ENCODE results near the gene PRL.

PRL gene

DNA sequence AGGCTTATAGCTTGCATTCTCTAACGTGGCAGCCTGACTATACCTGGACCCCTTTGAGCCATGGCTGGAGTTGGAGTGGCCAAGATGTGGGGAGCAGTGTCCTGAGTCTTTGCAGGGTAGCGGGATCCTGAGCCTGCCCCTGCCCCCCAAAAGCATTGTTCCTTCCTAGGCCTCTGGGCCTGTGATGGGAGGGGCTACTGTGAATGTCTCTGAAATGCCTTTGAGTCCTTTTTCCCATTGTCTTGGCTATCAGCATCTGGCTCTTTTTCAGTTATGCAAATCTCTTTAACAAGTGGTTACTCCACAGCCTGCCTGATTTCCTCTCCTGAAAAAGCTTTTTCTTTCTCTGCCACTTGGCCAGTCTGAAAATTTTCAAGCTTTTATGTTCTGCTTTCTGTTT lies 17.0 kb upstream of the PRL start:
- H3K36me3 ChIP-seq (ENCODE audit: insufficient read depth, low read length), result no peaks in the 10 kb centered on the region

GRCh38 chr6:22308939-22309338 lies 12.1 kb upstream of the PRL start:
- no peaks in the 10 kb centered on the region for H3K4me1 ChIP-seq (ENCODE audit: insufficient read depth, low read length)
- no peak overlapping the region for H3K9ac ChIP-seq (ENCODE audit: low read depth, low read length)
- no peaks in the 10 kb centered on the region for H3K36me3 ChIP-seq (ENCODE audit: insufficient read depth, low read length)
- peaks cover 18% of the 10 kb centered on the region; the same call in 1 of the 2 replicates for H3K9me3 ChIP-seq (ENCODE audit: control insufficient read depth, insufficient read depth, low read length)

More for the DNA sequence above, 17.0 kb upstream of the PRL start:
- H3K4me1 ChIP-seq (ENCODE audit: insufficient read depth, low read length), result no peaks in the 10 kb centered on the region
- H3K9me3 ChIP-seq (ENCODE audit: control insufficient read depth, insufficient read depth, low read length), result peaks cover 21% of the 10 kb centered on the region
- H3K9ac ChIP-seq (ENCODE audit: low read depth, low read length), result no peak overlapping the region

DNA sequence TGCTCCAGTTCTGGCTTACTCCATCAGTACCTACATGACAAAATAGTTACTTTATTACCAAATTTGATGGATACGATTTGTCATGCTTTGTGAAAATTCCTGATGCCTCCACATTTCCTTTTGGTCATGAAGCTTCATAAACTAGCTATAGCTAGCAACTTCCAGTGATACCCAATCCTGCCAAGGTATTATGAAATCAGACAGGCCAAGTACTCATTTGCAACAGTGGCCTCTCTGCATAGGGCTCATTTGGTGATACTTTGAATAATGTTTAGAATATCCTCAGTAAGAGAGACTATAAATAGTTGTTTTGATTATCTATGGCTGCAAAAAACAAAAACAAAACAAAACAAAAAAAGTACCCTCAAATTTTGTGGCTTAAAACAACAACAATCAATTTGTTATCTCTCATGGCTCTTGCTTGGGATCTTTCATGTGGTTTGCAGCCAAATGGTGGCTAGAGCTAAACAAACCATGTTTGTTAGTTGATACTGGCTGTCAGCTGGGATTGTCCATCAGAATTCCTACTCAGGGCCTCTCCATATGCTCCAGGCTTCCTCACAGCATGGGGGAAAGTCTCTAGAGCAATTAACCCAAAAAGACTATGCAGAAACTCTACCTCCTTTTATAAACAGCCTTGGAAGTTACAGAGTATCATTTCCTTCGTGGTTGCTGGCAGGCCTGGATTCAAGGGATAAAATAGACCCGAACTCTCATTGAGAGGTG lies 10.1 kb upstream of the PRL start:
- Histone ChIP-seq H3K36me3 (ENCODE audit: insufficient read depth, low read length) (no peaks in the 10 kb centered on the region), H3K9ac (ENCODE audit: low read depth, low read length) (no peak overlapping the region), H3K4me1 (ENCODE audit: insufficient read depth, low read length) (no peaks in the 10 kb centered on the region), H3K9me3 (ENCODE audit: control insufficient read depth, insufficient read depth, low read length) (peaks cover 9% of the 10 kb centered on the region; the same call in 1 of the 2 replicates)

DNA sequence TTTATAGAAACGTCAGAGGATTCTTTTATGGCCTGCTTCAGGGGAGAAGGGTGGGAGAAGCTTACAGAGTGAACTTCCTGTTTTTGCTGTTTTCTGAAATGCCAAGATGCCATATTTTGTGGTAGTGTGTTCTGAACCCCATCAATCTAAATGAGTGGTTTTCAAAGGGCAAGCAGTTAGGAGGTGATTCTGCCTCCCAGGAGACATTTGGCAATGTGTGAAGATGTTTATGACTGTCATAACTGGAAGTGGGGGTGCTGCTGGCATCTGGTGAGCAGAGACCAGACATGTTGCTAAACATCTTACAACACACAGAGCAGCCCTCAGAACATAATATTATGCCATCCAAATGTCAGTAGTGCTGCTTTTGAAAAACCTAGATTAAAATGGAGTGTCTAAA lies 6.0 kb upstream of the PRL start:
- no peaks in the 10 kb centered on the region for H3K9me3 ChIP-seq (ENCODE audit: control insufficient read depth, insufficient read depth, low read length)
- H3K36me3 ChIP-seq (ENCODE audit: insufficient read depth, low read length), result no peaks in the 10 kb centered on the region
- H3K9ac ChIP-seq (ENCODE audit: low read depth, low read length), result no peak overlapping the region
- H3K4me1 ChIP-seq (ENCODE audit: insufficient read depth, low read length), result no peaks in the 10 kb centered on the region

DNA sequence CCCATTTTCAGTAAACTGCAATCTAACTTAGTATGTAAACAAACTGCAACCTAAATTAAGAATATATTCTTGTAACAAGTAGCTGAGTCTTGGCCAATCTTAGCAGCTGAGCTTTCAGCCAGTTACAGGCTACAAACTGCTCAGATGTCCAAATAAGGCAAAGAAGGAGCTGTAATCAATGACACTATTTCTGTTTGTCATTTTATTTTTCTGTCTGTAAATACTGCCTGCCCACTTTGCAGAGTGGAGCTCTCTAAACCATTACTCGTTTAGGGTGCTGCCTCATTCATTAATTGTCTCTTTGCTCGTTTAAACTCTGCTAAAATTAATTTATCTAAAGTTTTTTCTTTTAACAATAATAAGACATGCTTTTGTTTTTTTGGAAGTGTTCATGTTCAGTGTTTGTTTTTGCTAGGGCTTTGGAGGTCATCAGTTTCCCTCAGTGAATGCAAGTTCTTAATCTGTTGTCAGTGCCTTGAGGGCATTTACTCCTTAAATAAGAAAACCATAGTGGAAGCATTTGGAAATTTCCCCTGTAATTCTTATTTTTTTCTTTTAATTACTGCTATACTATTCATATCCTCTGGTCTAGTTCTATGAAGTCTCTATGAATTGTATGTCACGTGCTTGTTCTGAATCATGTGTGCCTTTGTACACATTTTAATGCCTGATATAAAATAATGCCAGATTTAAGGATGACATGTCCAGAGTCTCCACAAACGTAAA lies 3.6 kb upstream of the PRL start:
- H3K36me3 ChIP-seq (ENCODE audit: insufficient read depth, low read length), result no peaks in the 10 kb centered on the region
- H3K9me3 ChIP-seq (ENCODE audit: control insufficient read depth, insufficient read depth, low read length), result no peaks in the 10 kb centered on the region
- H3K4me1 ChIP-seq (ENCODE audit: insufficient read depth, low read length), result no peaks in the 10 kb centered on the region
- H3K9ac ChIP-seq (ENCODE audit: low read depth, low read length), result no peak overlapping the region

DNA sequence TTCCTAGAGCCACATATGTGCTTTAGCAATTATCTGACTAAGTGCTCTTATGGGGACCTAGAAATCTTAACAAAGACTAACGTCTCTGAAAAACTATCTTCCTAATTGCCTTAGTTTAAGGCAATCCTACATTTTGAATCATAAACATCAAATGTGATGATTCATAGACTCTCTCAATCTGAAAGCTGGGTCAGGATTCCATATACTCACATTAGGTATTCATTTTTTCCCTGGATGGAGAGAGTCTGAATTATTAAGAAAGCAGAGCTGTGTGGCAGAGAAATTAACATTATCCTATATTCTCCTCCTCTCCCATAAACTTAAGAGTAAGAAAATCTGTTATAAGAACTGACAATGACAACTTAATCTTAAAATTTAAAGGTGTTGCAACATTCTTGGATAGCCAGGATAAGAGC lies 1.6 kb upstream of the PRL start:
- Histone ChIP-seq H3K36me3 (ENCODE audit: insufficient read depth, low read length) (no peaks in the 10 kb centered on the region), H3K9ac (ENCODE audit: low read depth, low read length) (no peak overlapping the region), H3K9me3 (ENCODE audit: control insufficient read depth, insufficient read depth, low read length) (no peaks in the 10 kb centered on the region), H3K4me1 (ENCODE audit: insufficient read depth, low read length) (no peaks in the 10 kb centered on the region)

DNA sequence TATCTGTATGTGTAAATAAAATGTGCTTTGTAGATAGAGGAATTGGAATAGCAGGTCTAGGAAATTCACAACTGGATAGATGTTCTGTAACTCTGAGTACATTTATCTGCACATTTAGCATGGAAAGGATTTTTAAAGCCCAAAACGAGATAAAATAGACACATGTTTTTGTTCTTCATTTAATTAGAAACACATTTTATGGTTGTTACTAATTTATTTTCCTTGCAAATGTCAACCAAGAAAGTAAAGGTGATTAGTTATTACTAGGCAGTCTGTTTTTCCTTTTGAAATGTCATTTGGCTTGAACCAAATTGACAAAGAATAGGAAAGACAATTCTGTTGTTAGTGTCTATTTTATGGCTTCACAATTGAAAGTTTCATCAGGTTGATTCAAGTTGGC lies 769 bp downstream of the PRL start:
- no peak overlapping the region for H3K9ac ChIP-seq (ENCODE audit: low read depth, low read length)
- H3K9me3 ChIP-seq (ENCODE audit: control insufficient read depth, insufficient read depth, low read length), result no peaks in the 10 kb centered on the region
- H3K36me3 ChIP-seq (ENCODE audit: insufficient read depth, low read length), result no peaks in the 10 kb centered on the region
- H3K4me1 ChIP-seq (ENCODE audit: insufficient read depth, low read length), result no peaks in the 10 kb centered on the region

DNA sequence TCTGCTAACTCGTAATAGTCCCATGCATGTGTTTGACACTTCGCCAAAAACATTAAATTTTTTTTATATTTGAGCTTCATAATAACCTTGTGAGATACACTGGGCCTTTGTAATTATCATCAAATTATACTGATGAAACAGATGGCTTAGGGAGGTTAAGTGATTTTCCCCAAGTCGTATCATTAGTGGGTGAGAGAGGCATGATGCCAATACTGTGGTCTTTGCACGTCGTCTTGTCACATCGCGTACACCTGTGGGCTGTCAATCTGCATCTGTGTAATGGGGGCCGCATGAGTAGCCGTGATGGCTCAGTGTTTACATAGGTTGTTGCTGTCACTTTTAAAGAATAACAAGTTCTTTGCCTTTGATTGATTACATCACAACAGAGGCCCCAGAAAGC lies 1.7 kb downstream of the PRL start:
- Histone ChIP-seq H3K4me1 (ENCODE audit: insufficient read depth, low read length) (no peaks in the 10 kb centered on the region), H3K9ac (ENCODE audit: low read depth, low read length) (no peak overlapping the region), H3K9me3 (ENCODE audit: control insufficient read depth, insufficient read depth, low read length) (no peaks in the 10 kb centered on the region), H3K36me3 (ENCODE audit: insufficient read depth, low read length) (no peaks in the 10 kb centered on the region)

DNA sequence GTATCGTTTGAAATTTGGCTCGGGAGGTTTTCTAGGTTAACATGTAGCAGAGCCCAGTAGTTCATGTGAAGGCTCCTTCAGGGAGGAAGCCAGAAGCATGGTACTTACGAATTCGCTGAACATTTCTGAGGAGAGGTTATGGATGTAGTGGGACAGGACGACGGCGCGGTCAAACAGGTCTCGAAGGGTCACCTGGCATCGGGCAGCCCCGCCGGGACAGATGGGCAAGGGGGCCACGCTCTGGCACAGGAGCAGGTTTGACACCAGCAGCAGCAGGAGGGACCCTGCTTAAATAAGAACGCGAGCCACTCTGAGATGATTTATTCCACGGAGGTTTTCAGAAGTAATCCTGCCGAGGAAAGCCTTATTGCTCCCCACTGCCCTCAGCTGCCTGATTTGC lies 2.5 kb downstream of the PRL start:
- peaks cover 7% of the 10 kb centered on the region; the same call in 1 of the 2 replicates for H3K4me1 ChIP-seq (ENCODE audit: insufficient read depth, low read length)
- H3K9ac ChIP-seq (ENCODE audit: low read depth, low read length), result no peak overlapping the region
- no peaks in the 10 kb centered on the region for H3K9me3 ChIP-seq (ENCODE audit: control insufficient read depth, insufficient read depth, low read length)
- H3K36me3 ChIP-seq (ENCODE audit: insufficient read depth, low read length), result no peaks in the 10 kb centered on the region

DNA sequence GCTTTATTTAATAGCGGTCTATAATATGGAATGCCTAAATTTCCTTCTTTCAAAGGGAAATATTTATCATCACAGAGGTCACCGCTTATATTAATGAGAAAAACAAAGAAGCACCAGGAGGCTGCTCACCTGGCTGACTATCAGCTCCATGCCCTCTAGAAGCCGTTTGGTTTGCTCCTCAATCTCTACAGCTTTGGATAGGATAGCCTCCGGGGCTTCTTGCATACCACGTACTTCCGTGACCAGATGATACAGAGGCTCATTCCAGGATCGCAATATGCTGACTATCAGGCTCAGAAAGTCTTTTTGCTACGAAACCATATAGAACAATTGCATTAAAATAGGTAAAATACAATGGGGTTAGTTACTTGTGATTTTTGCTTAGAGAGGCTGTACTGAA lies 6.8 kb downstream of the PRL start:
- Histone ChIP-seq H3K4me1 (ENCODE audit: insufficient read depth, low read length) (peaks cover 7% of the 10 kb centered on the region; the same call in 1 of the 2 replicates), H3K36me3 (ENCODE audit: insufficient read depth, low read length) (no peaks in the 10 kb centered on the region), H3K9me3 (ENCODE audit: control insufficient read depth, insufficient read depth, low read length) (no peaks in the 10 kb centered on the region), H3K9ac (ENCODE audit: low read depth, low read length) (no peak overlapping the region)

DNA sequence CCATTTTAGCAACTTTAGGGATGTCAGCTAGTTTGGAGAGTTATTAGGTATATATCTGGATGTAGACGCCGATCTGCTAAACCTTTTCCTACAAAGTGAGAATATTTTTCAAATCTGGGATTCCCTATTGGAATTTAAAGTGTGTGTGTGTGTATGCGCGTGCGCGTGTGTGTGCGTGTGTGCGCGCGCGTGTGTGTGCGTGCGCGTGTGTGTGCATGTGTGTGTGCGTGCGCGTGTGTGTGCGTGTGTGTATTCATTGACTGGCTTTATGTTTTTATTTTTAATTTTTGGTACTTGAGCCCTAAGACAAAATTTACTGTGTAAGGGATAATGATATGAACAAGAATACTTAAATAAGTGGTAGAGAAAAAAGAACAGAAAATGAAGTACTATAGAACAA lies 8.1 kb downstream of the PRL start:
- Histone ChIP-seq H3K36me3 (ENCODE audit: insufficient read depth, low read length) (no peaks in the 10 kb centered on the region), H3K4me1 (ENCODE audit: insufficient read depth, low read length) (peaks cover 7% of the 10 kb centered on the region; the same call in 1 of the 2 replicates), H3K9ac (ENCODE audit: low read depth, low read length) (no peak overlapping the region), H3K9me3 (ENCODE audit: control insufficient read depth, insufficient read depth, low read length) (no peaks in the 10 kb centered on the region)

DNA sequence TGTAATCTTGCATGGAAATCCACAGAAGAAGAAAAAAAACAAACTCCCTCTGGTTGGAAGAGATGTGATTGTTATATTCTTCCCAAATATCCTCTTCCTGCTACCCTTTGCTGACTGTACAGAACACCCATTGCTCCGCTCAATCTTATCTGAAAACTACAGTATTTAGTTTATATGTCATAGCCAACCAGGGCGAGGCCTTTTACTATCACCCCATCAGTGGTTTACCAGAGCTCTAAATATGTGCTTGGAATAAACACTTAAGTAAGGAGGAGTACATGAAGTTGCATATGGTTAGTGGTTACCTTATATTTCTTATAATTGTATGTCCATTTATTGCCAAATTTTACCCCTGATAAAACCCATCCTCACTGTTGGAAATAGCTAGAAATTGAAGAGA lies 12.2 kb downstream of the PRL start:
- Histone ChIP-seq H3K9me3 (ENCODE audit: control insufficient read depth, insufficient read depth, low read length) (no peaks in the 10 kb centered on the region), H3K36me3 (ENCODE audit: insufficient read depth, low read length) (no peaks in the 10 kb centered on the region), H3K4me1 (ENCODE audit: insufficient read depth, low read length) (peaks cover 3% of the 10 kb centered on the region; the same call in 1 of the 2 replicates), H3K9ac (ENCODE audit: low read depth, low read length) (no peak overlapping the region)

DNA sequence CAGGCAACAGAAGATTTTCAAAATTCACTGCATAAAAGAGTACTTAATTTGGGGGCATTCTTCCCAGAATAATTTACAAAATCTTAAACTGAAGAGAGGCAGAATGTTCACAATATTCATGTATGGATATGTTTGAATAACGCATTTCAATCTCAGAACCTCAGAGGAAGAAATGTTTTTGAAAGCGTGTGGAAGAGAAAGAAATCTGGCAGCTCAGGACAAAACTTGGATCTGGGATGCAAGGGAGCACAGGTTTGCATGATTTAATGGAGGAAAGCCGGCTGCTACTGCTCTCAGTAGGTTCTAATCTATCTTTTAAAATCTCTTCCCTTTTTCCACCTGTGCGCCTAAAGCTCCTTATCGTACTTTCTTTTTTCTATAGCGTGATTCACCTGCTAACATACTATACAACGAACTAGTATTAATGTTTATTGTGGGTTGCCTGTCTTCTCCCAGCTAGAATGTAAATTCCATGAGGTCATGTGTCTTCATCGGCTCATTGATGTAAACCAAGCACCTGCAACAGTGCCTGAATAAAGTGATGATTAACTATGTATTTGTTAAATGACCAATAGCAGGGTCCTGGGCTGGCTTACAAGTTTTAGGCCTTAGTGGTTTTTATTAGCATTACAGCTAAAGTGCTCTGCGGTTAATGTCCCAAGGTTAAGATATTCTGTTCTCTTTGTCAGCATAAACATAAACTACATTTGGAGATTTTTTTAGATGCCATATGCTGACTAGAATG lies 15.3 kb downstream of the PRL start:
- H3K4me1 ChIP-seq (ENCODE audit: insufficient read depth, low read length), result no peaks in the 10 kb centered on the region
- no peak overlapping the region for H3K9ac ChIP-seq (ENCODE audit: low read depth, low read length)
- H3K9me3 ChIP-seq (ENCODE audit: control insufficient read depth, insufficient read depth, low read length), result no peaks in the 10 kb centered on the region
- no peaks in the 10 kb centered on the region for H3K36me3 ChIP-seq (ENCODE audit: insufficient read depth, low read length)

GRCh38 chr6:22279427-22279826 lies 17.4 kb downstream of the PRL start:
- Histone ChIP-seq H3K9me3 (ENCODE audit: control insufficient read depth, insufficient read depth, low read length) (no peaks in the 10 kb centered on the region), H3K9ac (ENCODE audit: low read depth, low read length) (no peak overlapping the region), H3K4me1 (ENCODE audit: insufficient read depth, low read length) (no peaks in the 10 kb centered on the region), H3K36me3 (ENCODE audit: insufficient read depth, low read length) (no peaks in the 10 kb centered on the region)
